Neural progenitor cell (in vitro differentiated cells): ENCODE results near the gene IL5.
"Not testable (repeated sequence)": the region's sequence is repeated elsewhere in the genome, so short reads cannot be mapped to it uniquely, and the experiment has no call there.

Experiments used
- EZH2 ChIP-seq: fragments of 200-600 bp; sonication (generic); IDR thresholded peaks from 2 replicates; pipeline ENCODE4 v1.6.1; 2017; ENCODE audit warnings: antibody characterized with exemption, mild to moderate bottlenecking, moderate library complexity
- TF ChIP-seq, protein P1 (sequence below): fragments of 200-600 bp; sonication (generic); IDR thresholded peaks from 2 replicates; pipeline ENCODE4 v1.5.1; 2017; ENCODE audit warnings: antibody characterized with exemption, mild to moderate bottlenecking

GRCh38 chr5:132548834-132549233, 5.5 kb upstream of the IL5 start:
- TF ChIP-seq, protein P1, sequence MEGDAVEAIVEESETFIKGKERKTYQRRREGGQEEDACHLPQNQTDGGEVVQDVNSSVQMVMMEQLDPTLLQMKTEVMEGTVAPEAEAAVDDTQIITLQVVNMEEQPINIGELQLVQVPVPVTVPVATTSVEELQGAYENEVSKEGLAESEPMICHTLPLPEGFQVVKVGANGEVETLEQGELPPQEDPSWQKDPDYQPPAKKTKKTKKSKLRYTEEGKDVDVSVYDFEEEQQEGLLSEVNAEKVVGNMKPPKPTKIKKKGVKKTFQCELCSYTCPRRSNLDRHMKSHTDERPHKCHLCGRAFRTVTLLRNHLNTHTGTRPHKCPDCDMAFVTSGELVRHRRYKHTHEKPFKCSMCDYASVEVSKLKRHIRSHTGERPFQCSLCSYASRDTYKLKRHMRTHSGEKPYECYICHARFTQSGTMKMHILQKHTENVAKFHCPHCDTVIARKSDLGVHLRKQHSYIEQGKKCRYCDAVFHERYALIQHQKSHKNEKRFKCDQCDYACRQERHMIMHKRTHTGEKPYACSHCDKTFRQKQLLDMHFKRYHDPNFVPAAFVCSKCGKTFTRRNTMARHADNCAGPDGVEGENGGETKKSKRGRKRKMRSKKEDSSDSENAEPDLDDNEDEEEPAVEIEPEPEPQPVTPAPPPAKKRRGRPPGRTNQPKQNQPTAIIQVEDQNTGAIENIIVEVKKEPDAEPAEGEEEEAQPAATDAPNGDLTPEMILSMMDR, result not testable (repeated sequence)
- TF ChIP-seq EZH2, result not testable (repeated sequence)
